Peyer's patch (tissue), 4 donors: ENCODE results near the gene GNAI3. TPM values are rescaled to one million over a fixed set of nuclear protein-coding genes. Genes with fewer than 3 reads are reported as not detected.

Experiments
- DNase-seq, 3 donors: peaks; one replicate each; pipeline ENCODE4 v3.0.0-alpha.2; 2017 to 2019
- H3K27ac ChIP-seq, 4 donors: fragments of 200-600 bp; sonication (generic); one replicate each; pipeline ENCODE4 v1.5.1; 2016 to 2019
- H3K27me3 ChIP-seq, 2 donors: fragments of 200-600 bp; sonication (generic); one replicate each; pipeline ENCODE4 v1.5.1; 2019
- H3K36me3 ChIP-seq, 3 donors: fragments of 200-600 bp; sonication (generic); one replicate each; pipeline ENCODE4 v1.5.1; 2016 to 2019
- H3K4me1 ChIP-seq, 4 donors: fragments of 200-600 bp; sonication (generic); one replicate each; pipeline ENCODE4 v1.5.1; 2016 to 2019
- H3K4me3 ChIP-seq, 4 donors: fragments of 200-600 bp; sonication (generic); 1 replicate in 3 of 4; 2 replicates in 1 of 4; pipeline ENCODE4 v1.5.1; 2016 to 2019; ENCODE audit warnings: mild to moderate bottlenecking in 1 of 4
- H3K9me3 ChIP-seq, 4 donors: fragments of 200-600 bp; sonication (generic); one replicate each; pipeline ENCODE4 v1.5.1; 2016 to 2019; ENCODE audit warnings: mild to moderate bottlenecking in 1 of 4
- POLR2A ChIP-seq, 2 donors: fragments of 450-650 bp; IDR thresholded peaks; one replicate each; pipeline ENCODE4 v1.5.1; 2017; ENCODE audit warnings: antibody characterized with exemption in 2 of 2, mild to moderate bottlenecking in 2 of 2, moderate library complexity in 2 of 2
- total RNA-seq, 4 donors: library from RNA; depleted of rRNA; stranded (reverse); fragments of >200 nt; gene quantifications; one replicate each; pipeline ENCODE4 v1.1.0, GENCODE V29; 2016
- TF ChIP-seq, protein P1 (sequence below), 6 experiments: fragments of 450-650 bp in 4 of 6; fragments of 200-600 bp in 2 of 6; sonication (generic) in 1 of 6; IDR thresholded peaks; one replicate each; pipeline ENCODE4 v1.5.1; 2017 to 2019; ENCODE audit warnings: antibody characterized with exemption in 6 of 6, mild to moderate bottlenecking in 3 of 6, moderate library complexity in 1 of 6

Gene GNAI3
- total RNA-seq, 4 donors from 2014 or later, result 4.1 to 6.8 (median 5.8) TPM

DNA sequence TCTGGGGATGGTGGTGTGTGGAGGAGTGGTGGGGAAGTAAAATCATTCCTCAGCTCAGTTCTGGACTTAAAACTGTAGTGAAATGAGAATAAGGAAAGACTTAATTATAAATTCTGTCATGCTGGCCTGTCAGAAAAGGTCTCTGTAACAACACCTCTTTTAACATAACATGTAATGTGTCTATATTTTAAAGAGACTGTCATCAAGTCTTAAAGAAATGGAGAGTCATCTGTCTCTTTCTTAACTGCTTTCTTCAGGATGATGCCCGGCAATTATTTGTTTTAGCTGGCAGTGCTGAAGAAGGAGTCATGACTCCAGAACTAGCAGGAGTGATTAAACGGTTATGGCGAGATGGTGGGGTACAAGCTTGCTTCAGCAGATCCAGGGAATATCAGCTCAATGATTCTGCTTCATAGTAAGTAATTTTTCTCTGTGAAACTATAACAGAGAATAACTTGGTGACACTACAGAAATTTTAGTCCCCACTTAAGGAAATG is 30.6 kb downstream of the GNAI3 start:
- H3K4me3 ChIP-seq, result no peak overlapping the region
- H3K27me3 ChIP-seq, result no peaks in the 10 kb centered on the region
- no peaks in the 10 kb centered on the region for H3K9me3 ChIP-seq
- no peak for TF ChIP-seq POLR2A (IDR thresholded peaks at IDR 0.05)
- TF ChIP-seq, protein P1, sequence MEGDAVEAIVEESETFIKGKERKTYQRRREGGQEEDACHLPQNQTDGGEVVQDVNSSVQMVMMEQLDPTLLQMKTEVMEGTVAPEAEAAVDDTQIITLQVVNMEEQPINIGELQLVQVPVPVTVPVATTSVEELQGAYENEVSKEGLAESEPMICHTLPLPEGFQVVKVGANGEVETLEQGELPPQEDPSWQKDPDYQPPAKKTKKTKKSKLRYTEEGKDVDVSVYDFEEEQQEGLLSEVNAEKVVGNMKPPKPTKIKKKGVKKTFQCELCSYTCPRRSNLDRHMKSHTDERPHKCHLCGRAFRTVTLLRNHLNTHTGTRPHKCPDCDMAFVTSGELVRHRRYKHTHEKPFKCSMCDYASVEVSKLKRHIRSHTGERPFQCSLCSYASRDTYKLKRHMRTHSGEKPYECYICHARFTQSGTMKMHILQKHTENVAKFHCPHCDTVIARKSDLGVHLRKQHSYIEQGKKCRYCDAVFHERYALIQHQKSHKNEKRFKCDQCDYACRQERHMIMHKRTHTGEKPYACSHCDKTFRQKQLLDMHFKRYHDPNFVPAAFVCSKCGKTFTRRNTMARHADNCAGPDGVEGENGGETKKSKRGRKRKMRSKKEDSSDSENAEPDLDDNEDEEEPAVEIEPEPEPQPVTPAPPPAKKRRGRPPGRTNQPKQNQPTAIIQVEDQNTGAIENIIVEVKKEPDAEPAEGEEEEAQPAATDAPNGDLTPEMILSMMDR (IDR thresholded peaks at IDR 0.05), result no peak
- no peaks in the 10 kb centered on the region for H3K4me1 ChIP-seq
- DNase-seq, result no peak
- H3K36me3 ChIP-seq, result peaks cover 0 to 36% (median 0%) of the 10 kb centered on the region in 3 donors
- H3K27ac ChIP-seq, result no peak overlapping the region

- TF ChIP-seq POLR2A (IDR thresholded peaks at IDR 0.05), result no peak
- TF ChIP-seq, protein P1 (IDR thresholded peaks at IDR 0.05), result no peak
- H3K4me1 ChIP-seq, result no peaks in the 10 kb centered on the region
- H3K27ac ChIP-seq, result no peak overlapping the region
- DNase-seq, result no peak
- no peaks in the 10 kb centered on the region for H3K27me3 ChIP-seq
- no peaks in the 10 kb centered on the region for H3K9me3 ChIP-seq
- H3K4me3 ChIP-seq, result no peak overlapping the region
- H3K36me3 ChIP-seq, result peaks cover 0 to 41% (median 0%) of the 10 kb centered on the region in 3 donors
Observed at GRCh38 chr1:109579491-109579890, 31.1 kb downstream of the GNAI3 start.

DNA sequence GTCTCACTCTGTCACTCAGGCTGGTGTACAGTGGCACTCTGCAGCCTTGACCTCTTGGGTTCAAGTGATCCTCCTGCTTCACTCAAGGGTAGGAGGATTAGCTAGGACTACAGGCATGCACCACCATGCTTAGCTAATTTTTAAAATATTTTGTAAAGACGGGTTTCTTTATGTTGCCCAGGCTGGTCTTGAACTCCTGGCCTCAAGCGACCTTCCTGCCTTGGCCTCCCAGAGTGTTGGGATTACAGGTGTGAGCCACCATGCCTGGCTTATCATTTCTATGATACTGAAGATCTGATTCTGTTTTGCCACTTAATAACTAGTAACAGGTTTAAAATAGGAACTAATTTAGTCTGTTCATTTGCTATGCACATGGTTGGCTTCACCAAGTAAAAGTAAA is 33.6 kb downstream of the GNAI3 start:
- Histone ChIP-seq H3K27me3 (no peaks in the 10 kb centered on the region), H3K4me1 (no peaks in the 10 kb centered on the region), H3K36me3 (peaks cover 0 to 58% (median 0%) of the 10 kb centered on the region in 3 donors), H3K27ac (no peak overlapping the region), H3K9me3 (no peaks in the 10 kb centered on the region), H3K4me3 (no peak overlapping the region)
- TF ChIP-seq POLR2A (IDR thresholded peaks at IDR 0.05), result no peak
- TF ChIP-seq, protein P1 (IDR thresholded peaks at IDR 0.05), result no peak
- no peak for DNase-seq

DNA sequence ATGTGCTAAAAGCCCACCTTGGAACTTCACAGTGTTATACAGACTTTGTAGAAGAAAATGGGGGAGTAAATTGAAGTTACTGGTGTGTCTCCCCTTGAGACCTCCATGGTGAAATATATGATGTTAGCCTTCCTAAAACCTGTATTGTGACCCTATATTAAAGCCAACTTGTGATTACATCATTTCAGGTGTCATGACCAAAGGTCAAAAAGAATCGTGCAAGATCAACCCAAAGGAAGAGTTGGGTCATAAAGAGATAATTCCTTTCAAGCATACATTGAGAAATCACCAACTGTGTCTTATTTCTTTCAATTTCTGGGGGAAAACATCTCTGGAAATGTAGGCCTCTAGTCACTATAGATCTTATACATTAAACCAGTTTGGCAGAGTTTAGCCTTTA is 36.4 kb downstream of the GNAI3 start:
- Histone ChIP-seq H3K36me3 (peaks cover 0 to 85% (median 0%) of the 10 kb centered on the region in 3 donors), H3K4me3 (no peak overlapping the region), H3K27me3 (no peaks in the 10 kb centered on the region), H3K9me3 (no peaks in the 10 kb centered on the region), H3K4me1 (no peaks in the 10 kb centered on the region), H3K27ac (no peak overlapping the region)
- DNase-seq, result no peak
- no peak for TF ChIP-seq POLR2A (IDR thresholded peaks at IDR 0.05)
- TF ChIP-seq, protein P1 (IDR thresholded peaks at IDR 0.05), result no peak

DNA sequence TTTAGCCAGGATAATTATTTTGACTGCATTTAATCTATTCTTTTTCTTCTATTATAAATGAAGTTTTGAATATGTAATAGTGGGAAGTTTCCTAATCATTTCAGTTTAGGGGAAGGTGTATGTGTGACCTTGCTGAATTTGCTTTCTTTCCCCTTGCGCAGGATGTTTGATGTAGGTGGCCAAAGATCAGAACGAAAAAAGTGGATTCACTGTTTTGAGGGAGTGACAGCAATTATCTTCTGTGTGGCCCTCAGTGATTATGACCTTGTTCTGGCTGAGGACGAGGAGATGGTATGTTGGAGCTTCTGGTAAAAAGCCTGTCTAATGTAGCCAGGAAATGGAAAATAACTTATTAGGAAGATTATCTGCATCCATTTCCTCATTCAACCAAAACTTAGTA is 37.6 kb downstream of the GNAI3 start:
- H3K4me3 ChIP-seq, result no peak overlapping the region
- no peaks in the 10 kb centered on the region for H3K4me1 ChIP-seq
- DNase-seq, result no peak
- H3K9me3 ChIP-seq, result no peaks in the 10 kb centered on the region
- H3K27me3 ChIP-seq, result no peaks in the 10 kb centered on the region
- no peak for TF ChIP-seq POLR2A (IDR thresholded peaks at IDR 0.05)
- TF ChIP-seq, protein P1 (IDR thresholded peaks at IDR 0.05), result no peak
- no peak overlapping the region for H3K27ac ChIP-seq
- peaks cover 0 to 85% (median 0%) of the 10 kb centered on the region in 3 donors for H3K36me3 ChIP-seq

DNA sequence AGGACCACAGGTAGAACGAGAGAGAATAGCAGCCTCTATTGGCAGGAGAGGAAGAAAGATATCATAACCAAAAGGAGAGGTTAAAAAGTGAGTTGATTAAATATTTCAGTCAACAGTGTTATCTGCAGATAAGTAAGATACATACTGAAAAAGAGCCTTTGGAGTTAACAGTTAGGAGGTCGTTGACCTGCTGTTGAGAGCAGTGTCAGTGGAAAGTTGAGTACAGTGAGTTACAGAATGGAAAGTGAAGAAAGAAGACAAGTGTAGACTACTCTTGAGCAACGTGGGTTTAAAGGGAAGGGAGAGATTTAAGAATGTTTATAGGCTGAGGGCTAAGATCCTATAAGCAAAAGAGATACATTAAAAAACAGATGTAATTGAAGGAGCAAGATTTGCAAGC is 40.8 kb downstream of the GNAI3 start:
- Histone ChIP-seq H3K27ac (no peak overlapping the region), H3K4me3 (no peak overlapping the region), H3K36me3 (peaks cover 0 to 98% (median 0%) of the 10 kb centered on the region in 3 donors), H3K27me3 (no peaks in the 10 kb centered on the region), H3K9me3 (no peaks in the 10 kb centered on the region), H3K4me1 (no peaks in the 10 kb centered on the region)
- DNase-seq, result no peak
- TF ChIP-seq, protein P1 (IDR thresholded peaks at IDR 0.05), result no peak
- no peak for TF ChIP-seq POLR2A (IDR thresholded peaks at IDR 0.05)
